B cell (primary cell): ENCODE data around the gene LIN7A. TPM values are rescaled to one million over a fixed set of nuclear protein-coding genes. Genes with fewer than 3 reads are reported as not detected.

ENCODE experiments used
- ATAC-seq: fragments of 200-7000 bp; cut with Tn5 transposase; one replicate; pipeline ENCODE4 v1.10.0; 2021; ENCODE audit warnings: low read depth, mild to moderate bottlenecking, moderate number of reproducible peaks, moderate library complexity
- CTCF ChIA-PET: fragments of 350-600 bp; sonication (Branson Sonifier 250); formaldehyde crosslinking; loops from one replicate; lab custom pipeline; 2021; ENCODE audit warnings: antibody characterized with exemption, inconsistent platforms; lab: Charles Lee
- POLR2A ChIA-PET: fragments of 350-600 bp; sonication (Branson Sonifier 250); formaldehyde crosslinking; loops from one replicate; lab custom pipeline; 2021; ENCODE audit warnings: antibody characterized with exemption; lab: Charles Lee
- DNase-seq: peaks from one replicate; pipeline ENCODE4 v3.0.0; 2013
- H2AFZ ChIP-seq: 2 replicates; pipeline ENCODE4 v1.6.1; 2012; ENCODE audit warnings: mild to moderate bottlenecking, low read depth, low read length; ENCODE audit not compliant: insufficient read depth, poor library complexity, severe bottlenecking
- H3K27ac ChIP-seq, 2 donors: 1 replicate in 1 of 2; 2 replicates in 1 of 2; pipeline ENCODE4 v1.5.1; 2012 to 2013; ENCODE audit warnings: low read length in 2 of 2, mild to moderate bottlenecking in 2 of 2, moderate library complexity in 1 of 2
- H3K27me3 ChIP-seq, 4 experiments: fragments of 200-600 bp in 1 of 4; sonication (generic) in 1 of 4; replicated peaks in 1 of 4; 1 replicate in 2 of 4; 2 replicates in 2 of 4; pipeline versions ENCODE4 v1.6.1 to v1.7.0; 2013 to 2016; ENCODE audit warnings: low read length in 3 of 4, mild to moderate bottlenecking in 2 of 4, mixed read lengths in 1 of 4, moderate library complexity in 1 of 4; ENCODE audit not compliant: insufficient read depth in 4 of 4, control insufficient read depth in 3 of 4; ENCODE audit errors: control extremely low read depth in 1 of 4
- H3K36me3 ChIP-seq, 2 experiments: replicated peaks in 1 of 2; 1 replicate in 1 of 2; 2 replicates in 1 of 2; pipeline versions ENCODE4 v1.6.1 to v1.7.1; 2013; ENCODE audit warnings: low read length in 1 of 2; ENCODE audit not compliant: insufficient read depth in 2 of 2, control insufficient read depth in 1 of 2; ENCODE audit errors: control extremely low read depth in 1 of 2, extremely low read depth in 1 of 2
- H3K4me1 ChIP-seq, 2 donors: fragments of 200-600 bp in 1 of 2; sonication (generic) in 1 of 2; 1 replicate in 1 of 2; 2 replicates in 1 of 2; pipeline versions ENCODE4 v1.5.1 to v1.6.1; 2013 to 2017; ENCODE audit warnings: low read length in 2 of 2; ENCODE audit not compliant: control insufficient read depth in 2 of 2, insufficient read depth in 2 of 2
- H3K4me2 ChIP-seq: replicated peaks from 2 replicates; pipeline ENCODE3; 2012; ENCODE audit warnings: mild to moderate bottlenecking, low read depth, low read length; ENCODE audit not compliant: poor library complexity, severe bottlenecking
- H3K4me3 ChIP-seq, 5 experiments: fragments of 200-600 bp in 1 of 5; sonication (generic) in 1 of 5; 1 replicate in 3 of 5; 2 replicates in 2 of 5; pipeline versions ENCODE4 v1.5.1 to v1.7.0; 2011 to 2016; ENCODE audit warnings: low read length in 4 of 5, mild to moderate bottlenecking in 4 of 5, low read depth in 2 of 5, control low read depth in 1 of 5, moderate library complexity in 1 of 5; ENCODE audit not compliant: insufficient read depth in 1 of 5; ENCODE audit errors: control extremely low read depth in 1 of 5, extremely low read depth in 1 of 5
- H3K79me2 ChIP-seq: fragments of 200-600 bp; sonication (generic); one replicate; pipeline ENCODE4 v1.6.0; 2016; ENCODE audit warnings: low read length; ENCODE audit not compliant: control insufficient read depth, insufficient read depth
- H3K9ac ChIP-seq: fragments of 200-600 bp; sonication (generic); 2 replicates; pipeline ENCODE4 v1.6.1; 2017; ENCODE audit warnings: mild to moderate bottlenecking, low read length, moderate library complexity
- H3K9me3 ChIP-seq, 3 donors: one replicate each; pipeline versions ENCODE4 v1.6.1 to v1.7.1; 2013; ENCODE audit warnings: low read length in 2 of 3; ENCODE audit not compliant: control insufficient read depth in 2 of 3, insufficient read depth in 1 of 3; ENCODE audit errors: control extremely low read depth in 1 of 3
- H4K20me1 ChIP-seq: 2 replicates; pipeline ENCODE4 v1.6.0; 2012; ENCODE audit warnings: mild to moderate bottlenecking, low read length; ENCODE audit not compliant: insufficient read depth, control insufficient read depth, poor library complexity, severe bottlenecking
- H3K27ac Mint-ChIP-seq: one replicate; pipeline ENCODE4 v1.8.0; 2021; ENCODE audit warnings: mixed read lengths
- H3K27me3 Mint-ChIP-seq: one replicate; pipeline ENCODE4 v1.8.0; 2021; ENCODE audit warnings: mixed read lengths
- H3K4me1 Mint-ChIP-seq: one replicate; pipeline ENCODE4 v1.8.0; 2021; ENCODE audit warnings: mixed read lengths
- H3K4me3 Mint-ChIP-seq: one replicate; pipeline ENCODE4 v1.8.0; 2021; ENCODE audit warnings: mixed read lengths
- H3K9me3 Mint-ChIP-seq: one replicate; pipeline ENCODE4 v1.8.0; 2022; ENCODE audit warnings: mixed read lengths; ENCODE audit not compliant: insufficient read depth
- EZH2 ChIP-seq: IDR thresholded peaks from 2 replicates; pipeline ENCODE4 v1.6.1; 2012; ENCODE audit warnings: borderline replicate concordance, low read depth, mild to moderate bottlenecking, moderate library complexity, low read length; ENCODE audit not compliant: insufficient read depth, poor library complexity, severe bottlenecking
- WGBS: methylation state at CpG from one replicate; pipeline ENCODE4 v1.1.5; 2013; ENCODE audit warnings: missing lambda C conversion rate; ENCODE audit not compliant: insufficient coverage; 5-methylcytosine and 5-hydroxymethylcytosine counted together
- intact Hi-C: fragments of 100-400 bp; cut with micrococcal nuclease; formaldehyde crosslinking; loops from one replicate; pipeline ENCODE4 v1.10.0; 2022
- polyA plus RNA-seq: library from polyadenylated mRNA; depleted of rRNA; stranded (reverse); fragments of >200 nt; gene quantifications from 2 replicates; pipeline ENCODE4 v1.2.3, GENCODE V29; 2012
- total RNA-seq, 2 donors: library from RNA; stranded (reverse); fragments of 120-200 nt in 1 of 2; gene quantifications; 1 replicate in 1 of 2; 2 replicates in 1 of 2; pipeline versions ENCODE4 v1.2.3 to v1.2.4, GENCODE V29; 2013 to 2022
- TF ChIP-seq, protein P1 (sequence below): fragments of 200-600 bp; IDR thresholded peaks from one replicate; pipeline ENCODE4 v1.8.0; 2022; ENCODE audit warnings: antibody characterized with exemption, mild to moderate bottlenecking

LIN7A gene
- total and polyA plus RNA-seq, 2 donors (not counting 1 experiment from before 2014, with no cell fraction given) = 0.10 TPM; not detected in 1

DNA sequence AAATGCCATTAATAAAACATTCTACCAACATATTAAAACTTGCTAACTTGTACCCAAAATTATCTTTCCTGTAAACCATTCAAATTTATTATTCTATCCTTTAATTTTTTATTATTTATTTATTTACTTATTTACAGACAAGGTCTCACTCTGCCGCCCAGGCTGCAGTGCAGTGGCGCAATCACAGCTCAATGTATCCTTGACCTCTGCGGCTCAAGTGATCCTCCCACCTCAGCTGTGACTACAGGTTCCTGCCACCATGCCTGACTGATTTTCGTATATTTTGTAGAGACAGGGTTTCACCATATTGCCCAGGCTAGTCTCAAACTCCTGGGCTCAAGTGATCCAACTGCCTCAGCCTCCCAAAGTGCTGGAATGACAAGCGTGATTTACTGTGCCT lies 20.4 kb upstream of the LIN7A start:
- H3K4me3 Mint-ChIP-seq = no peak overlapping the region
- intact Hi-C loops = no loop called here
- H3K4me1 ChIP-seq = no peaks in the 10 kb centered on the region
- no peak overlapping the region for H3K9ac ChIP-seq
- no peak overlapping the region for H2AFZ ChIP-seq
- H3K27me3 Mint-ChIP-seq = no peaks in the 10 kb centered on the region
- no peaks in the 10 kb centered on the region for H3K9me3 ChIP-seq
- no peak for TF ChIP-seq EZH2
- TF ChIP-seq, protein P1, sequence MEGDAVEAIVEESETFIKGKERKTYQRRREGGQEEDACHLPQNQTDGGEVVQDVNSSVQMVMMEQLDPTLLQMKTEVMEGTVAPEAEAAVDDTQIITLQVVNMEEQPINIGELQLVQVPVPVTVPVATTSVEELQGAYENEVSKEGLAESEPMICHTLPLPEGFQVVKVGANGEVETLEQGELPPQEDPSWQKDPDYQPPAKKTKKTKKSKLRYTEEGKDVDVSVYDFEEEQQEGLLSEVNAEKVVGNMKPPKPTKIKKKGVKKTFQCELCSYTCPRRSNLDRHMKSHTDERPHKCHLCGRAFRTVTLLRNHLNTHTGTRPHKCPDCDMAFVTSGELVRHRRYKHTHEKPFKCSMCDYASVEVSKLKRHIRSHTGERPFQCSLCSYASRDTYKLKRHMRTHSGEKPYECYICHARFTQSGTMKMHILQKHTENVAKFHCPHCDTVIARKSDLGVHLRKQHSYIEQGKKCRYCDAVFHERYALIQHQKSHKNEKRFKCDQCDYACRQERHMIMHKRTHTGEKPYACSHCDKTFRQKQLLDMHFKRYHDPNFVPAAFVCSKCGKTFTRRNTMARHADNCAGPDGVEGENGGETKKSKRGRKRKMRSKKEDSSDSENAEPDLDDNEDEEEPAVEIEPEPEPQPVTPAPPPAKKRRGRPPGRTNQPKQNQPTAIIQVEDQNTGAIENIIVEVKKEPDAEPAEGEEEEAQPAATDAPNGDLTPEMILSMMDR = no peak
- no peak for ATAC-seq
- CTCF ChIA-PET = no interaction called here
- H3K4me1 Mint-ChIP-seq = no peaks in the 10 kb centered on the region
- H4K20me1 ChIP-seq = no peaks in the 10 kb centered on the region
- POLR2A ChIA-PET = no interaction called here
- no peak overlapping the region for H3K27ac Mint-ChIP-seq
- no peak overlapping the region for H3K4me2 ChIP-seq
- no peak overlapping the region for H3K27ac ChIP-seq
- no peaks in the 10 kb centered on the region for H3K79me2 ChIP-seq
- H3K9me3 Mint-ChIP-seq = no peaks in the 10 kb centered on the region
- WGBS = 75% methylated on average over 4 of the region's 5 CpGs
- DNase-seq = no peak
- H3K4me3 ChIP-seq = no peak overlapping the region
- H3K27me3 ChIP-seq = no peaks in the 10 kb centered on the region
- no peaks in the 10 kb centered on the region for H3K36me3 ChIP-seq

DNA sequence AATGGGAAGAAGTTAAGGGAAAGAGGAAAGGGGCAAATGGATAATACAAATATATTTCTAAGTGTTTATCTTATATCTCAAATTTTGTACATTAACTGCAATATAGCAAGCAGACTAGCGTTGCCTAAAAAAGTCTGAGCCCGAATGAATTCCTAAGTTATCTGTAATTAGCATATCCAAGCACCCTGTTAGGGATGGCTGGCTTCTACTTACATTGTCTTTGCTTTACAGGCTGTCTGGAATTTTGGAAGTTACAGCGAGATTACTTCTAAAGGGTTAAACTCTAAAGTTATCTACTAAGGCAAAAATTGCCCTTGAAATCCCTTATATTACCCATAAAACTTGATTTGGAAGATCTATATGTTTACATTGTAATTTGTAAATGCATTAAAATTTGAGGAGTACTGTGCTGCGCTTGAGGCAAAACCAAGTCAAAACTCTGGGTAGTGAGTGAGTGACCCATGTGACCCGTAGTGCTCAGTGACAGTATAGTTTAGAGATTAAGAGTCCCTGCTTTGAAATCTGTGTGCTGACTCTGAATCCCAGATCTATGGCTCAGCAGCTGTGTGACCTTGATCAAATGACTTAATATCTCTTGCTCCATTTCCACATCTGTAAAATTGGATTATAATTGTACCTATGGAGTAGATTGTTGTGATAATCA lies 17.3 kb upstream of the LIN7A start:
- no peak for ATAC-seq

More for the DNA sequence above, 17.3 kb upstream of the LIN7A start:
- Histone ChIP-seq H3K36me3 (no peaks in the 10 kb centered on the region), H3K27me3 (no peaks in the 10 kb centered on the region), H3K4me2 (no peak overlapping the region), H3K79me2 (no peaks in the 10 kb centered on the region), H3K4me1 (no peaks in the 10 kb centered on the region), H3K27ac (no peak overlapping the region), H4K20me1 (no peaks in the 10 kb centered on the region), H3K9me3 (peaks cover 0 to under 1% (median 0%) of the 10 kb centered on the region in 3 donors), H3K4me3 (no peak overlapping the region), H2AFZ (no peak overlapping the region), H3K9ac (no peak overlapping the region)
- ChIA-PET POLR2A (no interaction called here), CTCF (no interaction called here)
- no peak for DNase-seq
- Mint-ChIP-seq H3K27ac (no peak overlapping the region), H3K9me3 (no peaks in the 10 kb centered on the region), H3K4me1 (no peaks in the 10 kb centered on the region), H3K4me3 (no peak overlapping the region), H3K27me3 (no peaks in the 10 kb centered on the region)
- WGBS = 100% methylated on average over 1 of the region's 5 CpGs
- intact Hi-C loops = no loop called here
- TF ChIP-seq EZH2 = no peak
- TF ChIP-seq, protein P1 = no peak
